Mesodermal cell (in vitro differentiated cells): ENCODE results near the gene RGP1.

Experiments used
- H3K27ac ChIP-seq: 2 replicates; pipeline ENCODE4 v1.7.0; 2013; ENCODE audit warnings: mild to moderate bottlenecking, low read depth, low read length, moderate library complexity; ENCODE audit not compliant: severe bottlenecking
- H3K36me3 ChIP-seq: 2 replicates; pipeline ENCODE4 v1.7.1; 2013; ENCODE audit warnings: mild to moderate bottlenecking, low read length, moderate library complexity; ENCODE audit not compliant: control insufficient read depth, insufficient read depth
- H3K4me1 ChIP-seq: one replicate; pipeline ENCODE4 v1.7.1; 2013; ENCODE audit warnings: mild to moderate bottlenecking, low read length; ENCODE audit not compliant: insufficient read depth, control insufficient read depth, poor library complexity, severe bottlenecking
- H3K4me3 ChIP-seq: 2 replicates; pipeline ENCODE4 v1.7.0; 2013; ENCODE audit warnings: low read length, control low read depth, mild to moderate bottlenecking; ENCODE audit not compliant: insufficient read depth, poor library complexity, severe bottlenecking; ENCODE audit errors: extremely low read depth
- H3K9me3 ChIP-seq: 2 replicates; pipeline ENCODE4 v1.7.1; 2013; ENCODE audit warnings: mild to moderate bottlenecking, low read length, moderate library complexity; ENCODE audit not compliant: control insufficient read depth
- WGBS, 2 experiments: methylation state at CpG; one replicate each; pipeline ENCODE4 v1.1.5; 2013; ENCODE audit warnings: missing lambda C conversion rate in 2 of 2; ENCODE audit not compliant: insufficient coverage in 2 of 2; 5-methylcytosine and 5-hydroxymethylcytosine counted together

Gene RGP1

DNA sequence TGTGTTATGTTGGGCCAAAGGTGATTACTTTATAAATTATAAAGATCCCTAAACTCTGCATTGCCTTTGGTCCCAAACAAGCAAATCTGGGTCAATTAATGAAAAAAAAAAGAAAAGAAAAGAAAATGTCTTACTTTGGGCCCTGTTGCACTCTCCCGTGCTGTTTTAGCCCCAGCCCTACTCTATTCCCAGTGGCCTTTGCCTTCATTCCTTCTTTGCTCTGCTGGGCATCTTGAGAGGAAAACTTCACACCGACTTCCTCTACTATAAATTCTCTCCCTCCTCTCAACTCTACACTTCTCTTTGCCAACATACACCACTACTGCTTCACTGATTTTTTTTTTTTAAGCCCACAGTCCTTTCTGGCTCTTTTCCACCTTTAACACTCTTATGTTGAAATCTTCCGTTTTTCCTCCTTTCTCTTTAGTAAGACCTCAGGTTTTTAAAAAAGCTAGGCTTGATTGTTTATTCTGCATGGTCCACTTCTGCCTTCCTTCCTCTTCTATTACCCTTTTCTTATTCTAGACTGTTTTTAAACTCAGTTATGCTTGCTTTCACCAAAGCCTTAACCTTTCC, 9.5 kb downstream of the RGP1 start:
- Histone ChIP-seq H3K4me3 (no peak overlapping the region), H3K9me3 (no peaks in the 10 kb centered on the region), H3K27ac (no peak overlapping the region), H3K36me3 (peaks cover 15% of the 10 kb centered on the region), H3K4me1 (peaks cover 17% of the 10 kb centered on the region)
- 83 to 89% methylated on average over 2 to 3 of the region's 3 CpGs for WGBS, 2 experiments

DNA sequence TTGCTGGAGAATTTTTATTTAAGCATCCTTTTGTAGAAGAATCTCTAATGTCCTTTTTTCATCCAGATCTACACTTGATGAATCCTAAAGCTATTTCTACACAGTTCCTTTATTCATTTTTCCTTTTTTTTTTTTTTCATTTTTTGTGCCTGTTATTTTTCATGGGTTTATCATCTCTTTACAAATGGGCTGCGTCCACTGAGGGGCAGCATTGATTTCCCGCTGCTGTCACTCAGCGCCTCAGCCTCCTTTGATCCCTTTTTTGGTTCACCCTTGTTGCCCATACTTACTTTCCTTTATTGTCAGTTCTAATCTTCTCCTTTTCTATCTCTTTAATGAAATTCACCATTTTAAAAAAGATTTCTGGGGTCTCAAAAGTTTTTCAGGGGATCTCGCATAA, 10.7 kb downstream of the RGP1 start:
- H3K27ac ChIP-seq: no peak overlapping the region
- 86 to 96% methylated on average over 4 of the region's 4 CpGs for WGBS, 2 experiments
- H3K9me3 ChIP-seq: no peaks in the 10 kb centered on the region

DNA sequence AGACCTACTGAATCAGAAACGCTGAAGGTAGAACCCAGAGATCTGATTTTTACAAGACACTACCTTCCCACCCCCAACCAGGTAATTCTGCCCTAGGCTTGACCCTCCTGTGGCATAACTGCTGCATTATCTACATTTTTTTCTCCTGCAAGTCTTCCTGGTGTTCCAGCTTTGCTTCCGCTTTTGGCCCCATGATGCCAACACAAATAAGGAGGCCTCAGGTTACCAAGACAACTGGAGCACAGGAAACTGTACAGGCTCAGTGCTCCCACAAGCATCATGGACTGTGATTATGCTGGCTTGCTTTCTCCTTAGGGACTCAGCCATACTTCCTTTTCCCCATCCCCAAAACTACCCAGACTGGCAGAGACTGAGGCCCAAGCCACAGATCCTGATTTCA, 11.6 kb downstream of the RGP1 start:
- Histone ChIP-seq H3K27ac (peak overlapping the region; percentile 36), H3K4me1 (peaks cover 11% of the 10 kb centered on the region), H3K4me3 (no peak overlapping the region), H3K9me3 (no peaks in the 10 kb centered on the region), H3K36me3 (no peaks in the 10 kb centered on the region)
- WGBS, 2 experiments: 94 to 100% methylated on average over 1 to 2 of the region's 2 CpGs

More for the DNA sequence above, 10.7 kb downstream of the RGP1 start:
- H3K36me3 ChIP-seq: peaks cover 2% of the 10 kb centered on the region
- H3K4me3 ChIP-seq: no peak overlapping the region
- peaks cover 11% of the 10 kb centered on the region for H3K4me1 ChIP-seq

DNA sequence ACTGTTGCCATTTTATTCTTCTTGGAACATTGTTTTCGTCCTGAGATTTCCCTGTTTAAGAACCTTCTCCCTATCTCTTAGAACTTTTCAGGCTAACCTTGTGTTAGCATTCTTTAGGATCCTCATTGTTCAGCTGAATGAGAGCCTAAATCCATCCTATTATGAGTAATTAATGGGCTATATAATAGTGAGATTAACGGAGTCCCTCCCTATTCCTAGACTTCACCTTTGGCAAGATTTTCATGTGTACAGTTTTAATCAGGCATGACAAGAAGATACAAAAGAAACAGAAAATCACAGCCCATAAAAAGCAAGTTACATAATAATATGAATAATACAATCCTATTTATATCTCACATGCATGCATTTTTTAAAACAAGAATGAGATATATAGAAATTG, 14.1 kb downstream of the RGP1 start:
- Histone ChIP-seq H3K9me3 (no peaks in the 10 kb centered on the region), H3K27ac (no peak overlapping the region), H3K4me1 (peaks cover 1% of the 10 kb centered on the region), H3K36me3 (no peaks in the 10 kb centered on the region), H3K4me3 (no peak overlapping the region)
- WGBS, 2 experiments: no CpG with 5 or more reads among the region's 2 CpGs

DNA sequence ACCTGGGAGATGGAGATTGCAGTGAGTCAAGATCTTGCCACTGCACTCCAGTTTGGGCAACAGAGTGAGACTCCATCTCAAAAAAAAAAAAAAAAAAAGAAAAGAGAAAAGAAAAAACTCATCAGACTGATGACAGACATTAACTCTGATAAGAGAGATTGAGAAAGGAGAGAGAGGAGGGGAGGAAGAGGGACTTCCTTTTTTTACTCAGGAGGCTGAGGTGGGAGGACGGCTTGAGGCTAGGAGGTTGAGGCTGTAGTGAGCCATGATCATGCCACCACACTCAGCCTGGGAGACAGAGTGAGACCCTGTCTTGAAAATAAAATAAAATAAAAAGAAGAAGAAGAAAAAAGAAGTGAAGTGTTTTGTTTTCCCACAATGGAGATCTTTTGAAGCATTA, 14.7 kb downstream of the RGP1 start:
- no peak overlapping the region for H3K4me3 ChIP-seq
- H3K9me3 ChIP-seq: no peaks in the 10 kb centered on the region
- no peaks in the 10 kb centered on the region for H3K36me3 ChIP-seq
- H3K27ac ChIP-seq: no peak overlapping the region
- H3K4me1 ChIP-seq: no peaks in the 10 kb centered on the region
- WGBS, 2 experiments: 100% methylated on average over 1 of the region's 1 CpG

DNA sequence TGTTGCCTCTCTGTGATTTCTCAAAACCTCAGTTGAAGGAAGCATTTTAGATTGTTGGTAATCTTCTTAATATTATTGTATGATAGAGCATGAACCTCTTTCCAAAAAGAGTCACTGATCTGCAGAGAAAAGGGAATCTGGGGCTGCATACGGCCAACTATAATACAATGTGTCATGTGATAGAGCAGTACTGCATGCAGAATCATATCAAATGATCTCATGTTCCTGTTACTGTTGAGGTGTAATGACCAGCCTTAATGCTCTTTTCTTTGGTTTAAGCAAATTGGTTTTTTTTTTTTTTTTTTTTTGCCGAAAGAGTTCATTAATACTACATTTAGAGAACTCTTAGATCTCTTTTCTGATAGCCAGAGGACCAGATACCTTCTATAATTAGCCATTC, 17.9 kb downstream of the RGP1 start:
- Histone ChIP-seq H3K9me3 (no peaks in the 10 kb centered on the region), H3K4me1 (no peaks in the 10 kb centered on the region), H3K4me3 (no peak overlapping the region), H3K27ac (no peak overlapping the region), H3K36me3 (no peaks in the 10 kb centered on the region)
- WGBS, 2 experiments: 100% methylated on average over 1 of the region's 2 CpGs

DNA sequence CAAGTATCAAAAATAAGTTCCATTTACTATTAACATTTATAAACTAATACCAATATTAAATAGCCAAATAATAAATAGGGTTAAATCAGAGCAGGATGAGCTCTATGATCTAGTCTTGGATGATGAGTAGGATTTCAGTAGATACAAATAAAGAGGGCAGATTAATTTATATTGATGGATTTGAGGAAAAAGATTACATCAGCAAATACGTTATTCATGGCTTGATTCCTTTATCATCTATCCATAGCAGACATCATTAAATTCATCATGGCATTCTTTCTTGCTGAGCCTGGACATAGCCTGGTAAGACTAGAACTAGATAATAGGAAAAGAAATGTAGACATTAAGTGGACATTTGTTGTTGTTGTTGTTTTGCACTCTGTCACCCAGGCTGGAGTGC, 18.4 kb downstream of the RGP1 start:
- Histone ChIP-seq H3K36me3 (no peaks in the 10 kb centered on the region), H3K27ac (no peak overlapping the region), H3K4me3 (no peak overlapping the region), H3K9me3 (no peaks in the 10 kb centered on the region), H3K4me1 (no peaks in the 10 kb centered on the region)
- no CpG with 5 or more reads among the region's 1 CpG for WGBS, 2 experiments

DNA sequence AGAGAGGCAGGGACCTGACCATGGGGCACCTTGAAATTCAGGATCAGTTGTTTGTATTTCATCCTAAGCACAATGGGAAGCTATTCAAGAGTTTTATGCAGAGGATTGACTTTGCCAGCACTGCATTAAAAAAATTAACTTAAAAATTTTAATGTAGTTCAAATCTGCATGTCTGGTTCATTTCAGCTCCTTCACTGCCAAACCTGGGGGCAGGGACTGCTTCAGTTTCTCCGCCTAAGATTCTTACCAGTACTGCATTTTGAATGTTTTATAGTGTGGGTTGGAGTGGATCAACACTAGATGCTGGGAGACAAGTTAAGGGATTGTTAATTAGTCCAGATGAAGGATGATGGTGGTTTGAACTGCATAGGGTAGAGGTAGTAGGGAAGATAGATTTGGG, 20.7 kb downstream of the RGP1 start:
- no peaks in the 10 kb centered on the region for H3K36me3 ChIP-seq
- H3K4me1 ChIP-seq: no peaks in the 10 kb centered on the region
- H3K27ac ChIP-seq: no peak overlapping the region
- 89 to 100% methylated on average over 1 of the region's 1 CpG for WGBS, 2 experiments
- H3K4me3 ChIP-seq: no peak overlapping the region
- no peaks in the 10 kb centered on the region for H3K9me3 ChIP-seq

DNA sequence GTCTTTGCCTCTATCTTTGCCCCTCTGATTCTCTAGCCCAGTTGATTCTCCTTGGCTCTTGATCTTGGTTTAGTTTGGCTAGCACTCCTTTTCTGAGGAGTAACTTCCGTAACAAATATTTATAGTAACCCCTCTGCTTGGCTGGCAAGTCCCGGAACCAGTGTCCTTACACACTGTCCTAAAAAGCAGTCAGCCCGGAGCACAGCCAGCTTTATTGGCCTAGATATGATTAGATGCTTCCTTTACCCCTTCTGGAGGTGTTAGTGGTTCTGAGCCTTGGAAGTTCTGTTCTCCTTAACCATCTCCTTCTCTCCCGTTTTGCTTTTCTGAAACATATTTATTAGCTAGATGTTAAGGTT, 22.0 kb downstream of the RGP1 start:
- no peaks in the 10 kb centered on the region for H3K4me1 ChIP-seq
- no peaks in the 10 kb centered on the region for H3K36me3 ChIP-seq
- H3K27ac ChIP-seq: no peak overlapping the region
- WGBS, 2 experiments: 75% methylated on average over 1 of the region's 4 CpGs; no CpG with 5 or more reads in 1 of the 2 experiments
- no peak overlapping the region for H3K4me3 ChIP-seq
- H3K9me3 ChIP-seq: no peaks in the 10 kb centered on the region

DNA sequence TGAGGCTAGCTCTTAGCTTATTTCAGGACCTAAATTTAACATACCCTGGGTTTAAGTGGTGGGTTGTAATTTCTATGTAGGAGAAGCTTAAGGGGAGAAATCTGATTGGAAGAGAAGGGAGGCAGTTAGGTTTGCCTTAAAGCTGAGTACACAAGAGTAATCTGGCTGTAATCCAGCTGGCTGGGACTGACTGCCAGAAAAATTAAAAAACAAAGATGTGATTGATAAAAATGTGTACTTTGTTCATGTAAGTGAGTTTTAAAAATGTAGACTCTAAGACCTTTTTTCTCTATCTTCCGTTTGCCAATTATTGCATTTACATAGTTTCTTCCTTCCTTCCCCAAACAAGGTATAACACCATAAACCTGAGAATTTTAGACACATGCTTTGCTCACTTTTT, 22.4 kb downstream of the RGP1 start:
- Histone ChIP-seq H3K27ac (no peak overlapping the region), H3K4me3 (no peak overlapping the region), H3K9me3 (no peaks in the 10 kb centered on the region), H3K36me3 (no peaks in the 10 kb centered on the region), H3K4me1 (no peaks in the 10 kb centered on the region)
- WGBS, 2 experiments: no CpG with 5 or more reads among the region's 1 CpG

DNA sequence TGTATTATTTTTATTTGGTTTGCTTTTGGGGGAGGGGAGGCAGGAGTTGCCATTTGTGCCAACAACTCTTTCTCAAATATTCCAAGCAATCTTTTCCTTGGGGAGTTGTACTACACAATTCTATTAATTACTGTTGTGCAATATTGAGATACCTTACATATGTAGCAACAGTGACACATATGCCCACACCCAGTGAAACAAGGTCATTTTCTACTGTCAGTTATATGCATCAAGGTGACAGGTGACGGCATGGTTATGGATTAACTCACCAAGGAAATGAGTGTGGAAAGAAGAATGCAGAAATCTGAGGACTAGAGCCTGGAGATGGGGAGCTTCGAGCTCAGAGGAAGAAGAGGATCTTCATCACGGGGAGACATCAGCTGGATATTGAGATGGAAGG, 22.9 kb downstream of the RGP1 start:
- Histone ChIP-seq H3K36me3 (no peaks in the 10 kb centered on the region), H3K27ac (no peak overlapping the region), H3K4me3 (no peak overlapping the region), H3K9me3 (no peaks in the 10 kb centered on the region), H3K4me1 (no peaks in the 10 kb centered on the region)
- WGBS, 2 experiments: 91 to 100% methylated on average over 2 to 3 of the region's 3 CpGs
